Hepatocyte (in vitro differentiated cells): ENCODE measurements around the gene STX12. TPM values are rescaled to one million over a fixed set of nuclear protein-coding genes. Genes with fewer than 3 reads are reported as not detected.
"Not testable (repeated sequence)": the region's sequence is repeated elsewhere in the genome, so short reads cannot be mapped to it uniquely, and the experiment has no call there.

Experiments
- DNase-seq: peaks from one replicate; pipeline ENCODE4 v3.0.0-alpha.2; 2016; ENCODE audit warnings: low spot score
- H2AFZ ChIP-seq: fragments of 200-600 bp; sonication (generic); 2 replicates; pipeline ENCODE4 v1.6.0; 2016; ENCODE audit warnings: antibody characterized with exemption, mild to moderate bottlenecking
- H3K27ac ChIP-seq: fragments of 200-600 bp; sonication (generic); 2 replicates; pipeline ENCODE4 v1.5.1; 2016; ENCODE audit warnings: mild to moderate bottlenecking
- H3K27me3 ChIP-seq: fragments of 200-600 bp; sonication (generic); 2 replicates; pipeline ENCODE4 v1.6.1; 2016
- H3K36me3 ChIP-seq: fragments of 200-600 bp; sonication (generic); replicated peaks from 2 replicates; pipeline ENCODE4 v1.5.1; 2016; ENCODE audit warnings: low read depth; ENCODE audit not compliant: insufficient read depth
- H3K4me1 ChIP-seq: fragments of 200-600 bp; sonication (generic); 2 replicates; pipeline ENCODE4 v1.5.1; 2016; ENCODE audit warnings: mild to moderate bottlenecking, moderate library complexity; ENCODE audit not compliant: insufficient read depth
- H3K4me2 ChIP-seq: fragments of 200-600 bp; sonication (generic); 2 replicates; pipeline ENCODE4 v1.6.0; 2016
- H3K4me3 ChIP-seq: fragments of 200-600 bp; sonication (generic); 2 replicates; pipeline ENCODE4 v1.5.1; 2016; ENCODE audit warnings: mild to moderate bottlenecking
- H3K79me2 ChIP-seq: fragments of 200-600 bp; sonication (generic); 2 replicates; pipeline ENCODE4 v1.6.0; 2017; ENCODE audit warnings: mild to moderate bottlenecking
- H3K9me2 ChIP-seq: fragments of 200-600 bp; sonication (generic); replicated peaks from 2 replicates; pipeline ENCODE4 v1.6.0; 2017; ENCODE audit warnings: mild to moderate bottlenecking; ENCODE audit not compliant: insufficient read depth
- H3K9me3 ChIP-seq: fragments of 200-600 bp; sonication (generic); 2 replicates; pipeline ENCODE4 v1.5.1; 2016; ENCODE audit warnings: low read depth, mild to moderate bottlenecking
- H4K20me1 ChIP-seq: fragments of 200-600 bp; sonication (generic); 2 replicates; pipeline ENCODE4 v1.6.0; 2016; ENCODE audit warnings: mild to moderate bottlenecking; ENCODE audit not compliant: insufficient read depth, poor library complexity, severe bottlenecking
- EZH2 ChIP-seq: fragments of 200-600 bp; sonication (generic); IDR thresholded peaks from 2 replicates; pipeline ENCODE4 v1.6.1; 2016; ENCODE audit warnings: antibody characterized with exemption, mild to moderate bottlenecking, borderline replicate concordance
- EZH2phosphoT487 ChIP-seq: fragments of 200-600 bp; sonication (generic); IDR thresholded peaks from one replicate; pipeline ENCODE4 v1.6.1; 2018; ENCODE audit warnings: antibody characterized with exemption, mild to moderate bottlenecking, low read depth, moderate library complexity; ENCODE audit not compliant: unreplicated experiment, severe bottlenecking
- WGBS: methylation state at CpG from one replicate; pipeline ENCODE4 v1.1.6; 2016; ENCODE audit warnings: low lambda C conversion rate; ENCODE audit errors: missing lambda C conversion rate; 5-methylcytosine and 5-hydroxymethylcytosine counted together
- polyA plus RNA-seq: library from polyadenylated mRNA; unstranded; fragments of >200 nt; fragmentation: Nextera tagmentation; extraction: Ambion mirVana; gene quantifications from 2 replicates; pipeline ENCODE4 v1.2.1, GENCODE V29; 2016
- total RNA-seq: library from RNA; depleted of rRNA; stranded (reverse); fragments of >200 nt; gene quantifications from 2 replicates; pipeline ENCODE4 v1.2.3, GENCODE V29; 2014
- TF ChIP-seq, protein P1 (sequence below): fragments of 200-600 bp; sonication (generic); IDR thresholded peaks from 2 replicates; pipeline ENCODE4 v1.5.1; 2016; ENCODE audit warnings: antibody characterized with exemption, mild to moderate bottlenecking; ENCODE audit not compliant: poor library complexity

STX12 gene
- total and polyA plus RNA-seq, 2 experiments from 2014 or later, result 55.0 to 84.0 TPM

DNA sequence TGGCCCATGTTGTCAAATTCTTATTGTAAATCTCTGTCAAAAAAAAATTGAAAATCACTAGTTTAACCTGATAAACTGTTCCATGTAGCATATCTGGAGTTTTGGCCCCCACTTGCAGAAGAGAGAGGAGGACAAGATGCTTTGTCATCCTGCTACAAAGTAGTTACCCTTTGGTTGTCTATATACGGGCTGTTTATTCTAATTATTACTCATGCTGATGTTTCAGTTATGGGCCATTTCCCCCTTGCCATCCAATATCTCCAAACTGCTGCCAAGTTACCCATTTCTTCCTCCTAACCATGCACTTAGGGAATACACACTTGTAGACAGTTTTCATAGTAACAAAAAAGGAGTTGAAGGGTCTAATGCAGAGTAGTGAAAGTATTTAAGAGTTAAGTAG lies 22.6 kb downstream of the STX12 start:
- no peaks in the 10 kb centered on the region for H3K9me2 ChIP-seq
- H3K9me3 ChIP-seq, result no peaks in the 10 kb centered on the region
- no peak overlapping the region for H3K4me2 ChIP-seq
- WGBS, result 84% methylated on average over 1 of the region's 1 CpG
- no peak overlapping the region for H2AFZ ChIP-seq
- no peaks in the 10 kb centered on the region for H3K27me3 ChIP-seq
- H4K20me1 ChIP-seq, result no peaks in the 10 kb centered on the region
- no peak for DNase-seq
- TF ChIP-seq, protein P1, sequence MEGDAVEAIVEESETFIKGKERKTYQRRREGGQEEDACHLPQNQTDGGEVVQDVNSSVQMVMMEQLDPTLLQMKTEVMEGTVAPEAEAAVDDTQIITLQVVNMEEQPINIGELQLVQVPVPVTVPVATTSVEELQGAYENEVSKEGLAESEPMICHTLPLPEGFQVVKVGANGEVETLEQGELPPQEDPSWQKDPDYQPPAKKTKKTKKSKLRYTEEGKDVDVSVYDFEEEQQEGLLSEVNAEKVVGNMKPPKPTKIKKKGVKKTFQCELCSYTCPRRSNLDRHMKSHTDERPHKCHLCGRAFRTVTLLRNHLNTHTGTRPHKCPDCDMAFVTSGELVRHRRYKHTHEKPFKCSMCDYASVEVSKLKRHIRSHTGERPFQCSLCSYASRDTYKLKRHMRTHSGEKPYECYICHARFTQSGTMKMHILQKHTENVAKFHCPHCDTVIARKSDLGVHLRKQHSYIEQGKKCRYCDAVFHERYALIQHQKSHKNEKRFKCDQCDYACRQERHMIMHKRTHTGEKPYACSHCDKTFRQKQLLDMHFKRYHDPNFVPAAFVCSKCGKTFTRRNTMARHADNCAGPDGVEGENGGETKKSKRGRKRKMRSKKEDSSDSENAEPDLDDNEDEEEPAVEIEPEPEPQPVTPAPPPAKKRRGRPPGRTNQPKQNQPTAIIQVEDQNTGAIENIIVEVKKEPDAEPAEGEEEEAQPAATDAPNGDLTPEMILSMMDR, result no peak
- TF ChIP-seq EZH2phosphoT487 (no peak), EZH2 (no peak)
- H3K36me3 ChIP-seq, result no peaks in the 10 kb centered on the region
- no peak overlapping the region for H3K27ac ChIP-seq
- H3K4me3 ChIP-seq, result no peak overlapping the region
- H3K4me1 ChIP-seq, result no peaks in the 10 kb centered on the region
- H3K79me2 ChIP-seq, result no peaks in the 10 kb centered on the region

DNA sequence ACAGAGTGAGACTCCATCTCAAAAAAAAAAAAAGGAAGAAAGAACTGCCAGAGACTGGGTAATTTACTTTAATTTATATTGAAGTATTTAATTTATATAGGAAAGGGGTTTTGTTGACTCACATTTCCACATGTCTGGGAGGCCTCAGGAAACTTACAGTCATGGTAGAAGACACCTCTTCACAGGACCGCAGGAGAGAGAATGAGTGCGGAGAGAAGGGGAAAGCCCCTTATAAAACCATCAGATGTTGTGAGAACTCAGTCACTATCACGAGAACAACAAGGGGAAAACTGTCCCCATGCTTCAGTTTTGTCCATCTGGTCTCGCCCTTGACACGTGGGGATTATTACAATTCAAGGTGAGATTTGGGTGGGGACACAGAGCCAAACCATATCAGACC lies 31.8 kb downstream of the STX12 start:
- H3K4me1 ChIP-seq, result no peaks in the 10 kb centered on the region
- H3K4me2 ChIP-seq, result no peak overlapping the region
- no peaks in the 10 kb centered on the region for H3K79me2 ChIP-seq
- no peak overlapping the region for H3K4me3 ChIP-seq
- no peak overlapping the region for H3K27ac ChIP-seq
- H3K27me3 ChIP-seq, result no peaks in the 10 kb centered on the region
- DNase-seq, result no peak
- 95% methylated on average over 5 of the region's 5 CpGs for WGBS
- no peaks in the 10 kb centered on the region for H3K9me2 ChIP-seq
- H4K20me1 ChIP-seq, result no peaks in the 10 kb centered on the region
- no peaks in the 10 kb centered on the region for H3K36me3 ChIP-seq
- H3K9me3 ChIP-seq, result no peaks in the 10 kb centered on the region
- H2AFZ ChIP-seq, result no peak overlapping the region
- TF ChIP-seq, protein P1, result no peak
- TF ChIP-seq EZH2phosphoT487 (no peak), EZH2 (no peak)

DNA sequence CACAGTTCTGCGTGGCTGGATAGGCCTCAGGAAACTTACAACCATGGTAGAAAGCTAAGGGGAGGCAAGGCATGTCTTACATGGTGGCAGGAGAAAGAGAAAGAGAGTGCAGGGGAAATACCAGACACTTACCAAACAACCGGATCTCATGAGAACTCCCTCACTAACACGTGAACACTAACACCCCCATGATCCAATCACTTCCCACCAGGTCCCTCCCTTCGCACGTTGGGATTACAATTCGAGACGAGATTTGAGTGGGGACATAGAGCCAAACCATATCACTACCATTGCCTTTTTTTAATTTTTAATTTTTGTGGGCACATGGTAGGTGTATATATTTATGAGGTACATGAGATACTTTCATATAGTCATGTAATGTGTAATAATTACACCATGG lies 33.7 kb downstream of the STX12 start:
- Histone ChIP-seq H3K4me1 (no peaks in the 10 kb centered on the region), H3K27ac (no peak overlapping the region), H3K9me2 (no peaks in the 10 kb centered on the region), H3K79me2 (no peaks in the 10 kb centered on the region), H3K4me3 (no peak overlapping the region), H4K20me1 (no peaks in the 10 kb centered on the region), H3K36me3 (no peaks in the 10 kb centered on the region), H2AFZ (no peak overlapping the region), H3K4me2 (no peak overlapping the region), H3K9me3 (no peaks in the 10 kb centered on the region), H3K27me3 (no peaks in the 10 kb centered on the region)
- TF ChIP-seq EZH2phosphoT487 (no peak), EZH2 (no peak)
- TF ChIP-seq, protein P1, result no peak
- DNase-seq, result no peak
- WGBS, result 92% methylated on average over 7 of the region's 7 CpGs

DNA sequence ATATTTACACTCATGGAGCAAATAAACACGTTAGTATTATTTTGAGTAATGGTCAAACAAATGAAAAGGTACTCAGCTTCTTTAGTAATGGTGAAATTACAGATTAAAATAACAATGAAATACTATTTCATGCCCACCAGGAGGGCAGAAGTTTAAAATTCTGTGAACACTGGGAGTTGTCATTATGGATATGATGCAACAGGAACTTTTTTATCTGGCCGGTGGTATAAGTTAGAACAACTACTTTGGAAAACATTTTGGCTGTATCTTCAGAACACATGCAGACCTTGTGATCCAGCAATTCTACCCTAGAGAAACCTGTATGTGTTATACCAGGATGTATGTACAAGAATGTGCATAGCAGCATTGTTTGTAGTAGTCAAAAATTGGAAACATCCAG lies 34.4 kb downstream of the STX12 start:
- Histone ChIP-seq H3K36me3 (no peaks in the 10 kb centered on the region), H3K27me3 (no peaks in the 10 kb centered on the region), H3K9me3 (no peaks in the 10 kb centered on the region), H3K4me1 (no peaks in the 10 kb centered on the region), H3K4me3 (no peak overlapping the region), H3K79me2 (no peaks in the 10 kb centered on the region), H3K27ac (no peak overlapping the region), H2AFZ (no peak overlapping the region), H4K20me1 (no peaks in the 10 kb centered on the region), H3K4me2 (no peak overlapping the region), H3K9me2 (no peaks in the 10 kb centered on the region)
- 73% methylated on average over 2 of the region's 2 CpGs for WGBS
- TF ChIP-seq EZH2phosphoT487, result no peak
- no peak for TF ChIP-seq EZH2
- TF ChIP-seq, protein P1, result no peak
- DNase-seq, result no peak

DNA sequence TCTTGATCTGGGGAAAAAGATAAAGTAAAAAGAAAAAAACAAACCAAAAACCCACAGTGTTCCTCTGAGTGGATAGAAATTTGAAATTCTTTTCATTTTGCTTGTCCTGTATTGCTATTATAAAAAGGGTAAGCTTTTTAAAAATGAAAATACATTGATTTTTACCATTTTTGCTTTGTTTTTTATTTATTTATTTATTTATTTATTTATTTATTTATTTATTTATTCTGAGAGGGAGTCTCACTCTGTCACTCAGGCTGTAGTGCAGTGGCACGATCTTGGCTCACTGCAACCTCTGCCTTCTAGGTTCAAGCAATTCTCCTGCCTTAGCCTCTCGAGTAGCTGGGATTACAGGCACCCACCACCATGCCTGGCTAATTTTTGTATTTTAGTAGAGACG lies 35.1 kb downstream of the STX12 start:
- not testable (repeated sequence) for H3K4me2 ChIP-seq, H3K27me3 ChIP-seq, H3K4me3 ChIP-seq, H4K20me1 ChIP-seq, DNase-seq, H3K9me2 ChIP-seq, H2AFZ ChIP-seq, H3K4me1 ChIP-seq, H3K79me2 ChIP-seq, H3K36me3 ChIP-seq, H3K27ac ChIP-seq, H3K9me3 ChIP-seq
- WGBS, result 100% methylated on average over 3 of the region's 3 CpGs
